ENCODE results near the gene C1QB.

C1QB gene, protein sequence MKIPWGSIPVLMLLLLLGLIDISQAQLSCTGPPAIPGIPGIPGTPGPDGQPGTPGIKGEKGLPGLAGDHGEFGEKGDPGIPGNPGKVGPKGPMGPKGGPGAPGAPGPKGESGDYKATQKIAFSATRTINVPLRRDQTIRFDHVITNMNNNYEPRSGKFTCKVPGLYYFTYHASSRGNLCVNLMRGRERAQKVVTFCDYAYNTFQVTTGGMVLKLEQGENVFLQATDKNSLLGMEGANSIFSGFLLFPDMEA

DNA sequence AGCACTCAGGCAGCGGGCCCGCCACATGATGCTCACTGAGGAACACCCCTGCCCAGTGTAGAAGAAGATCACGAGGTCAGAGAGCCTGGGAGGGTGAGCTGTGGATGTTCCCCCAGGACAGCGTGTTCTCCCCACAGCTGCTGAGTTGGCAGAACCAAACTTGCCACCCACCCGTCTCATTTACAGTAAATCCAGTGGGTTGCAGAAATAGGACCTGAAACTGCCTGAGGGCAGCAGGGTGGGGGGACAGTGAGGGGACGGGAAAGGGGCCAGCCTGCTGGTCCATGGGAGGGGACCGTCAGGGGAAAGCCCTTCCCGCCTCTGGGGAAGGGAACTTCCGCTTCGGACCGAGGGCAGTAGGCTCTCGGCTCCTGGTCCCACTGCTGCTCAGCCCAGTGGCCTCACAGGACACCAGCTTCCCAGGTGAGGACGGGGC lies at the start of gene C1QB:
TSS of gene C1QB (plus strand) at position 356 of the 436 bp plus-strand sequence. CDS start 6,227 bp downstream, outside the sequence.
- in situ Hi-C loops (cut with MboI; ENCODE audit: low sequenced_read_pairs): no loop called here

DNA sequence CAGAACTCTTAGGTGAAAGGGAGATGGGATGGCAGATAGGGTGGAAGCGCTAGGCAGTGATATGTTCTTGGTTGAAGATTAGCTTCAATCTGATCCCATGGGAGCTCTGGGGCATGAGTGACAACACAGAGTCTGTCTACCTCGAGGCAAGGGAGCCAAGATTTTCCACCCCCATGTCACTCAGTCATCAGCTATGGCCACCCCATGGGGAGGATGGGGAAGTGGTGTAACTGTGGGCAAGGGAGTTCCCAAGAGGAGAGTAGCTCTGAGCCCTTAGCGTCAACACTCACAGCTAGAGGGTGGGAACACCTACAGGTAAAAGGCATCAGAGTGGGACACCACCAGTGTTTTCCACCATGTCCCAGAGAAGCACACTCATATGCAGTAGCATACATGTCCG lies 46.9 kb upstream of the C1QB start:
- in situ Hi-C loops (cut with MboI; ENCODE audit: low sequenced_read_pairs): no loop called here

DNA sequence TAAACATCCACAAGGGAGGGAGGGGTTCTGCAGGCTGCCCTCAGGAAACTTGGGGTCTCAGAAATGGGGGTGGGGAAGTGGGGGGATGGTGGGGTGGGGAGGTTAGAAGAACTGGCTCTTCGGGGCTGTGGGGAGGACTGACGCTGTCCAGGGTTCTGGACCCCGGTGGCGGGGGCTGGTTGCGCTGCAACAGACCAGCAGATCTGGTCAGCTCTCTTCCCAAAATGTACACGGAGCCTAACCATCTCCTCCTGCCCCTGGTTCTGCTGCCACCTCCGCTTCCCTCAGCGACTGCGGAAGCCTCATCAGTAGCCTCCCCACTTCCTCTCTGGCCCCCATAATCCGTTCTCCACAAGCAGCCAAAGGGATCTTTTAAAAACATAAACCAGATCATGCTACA lies 45.9 kb upstream of the C1QB start:
- in situ Hi-C loops (cut with MboI; ENCODE audit: low sequenced_read_pairs): no loop called here

DNA sequence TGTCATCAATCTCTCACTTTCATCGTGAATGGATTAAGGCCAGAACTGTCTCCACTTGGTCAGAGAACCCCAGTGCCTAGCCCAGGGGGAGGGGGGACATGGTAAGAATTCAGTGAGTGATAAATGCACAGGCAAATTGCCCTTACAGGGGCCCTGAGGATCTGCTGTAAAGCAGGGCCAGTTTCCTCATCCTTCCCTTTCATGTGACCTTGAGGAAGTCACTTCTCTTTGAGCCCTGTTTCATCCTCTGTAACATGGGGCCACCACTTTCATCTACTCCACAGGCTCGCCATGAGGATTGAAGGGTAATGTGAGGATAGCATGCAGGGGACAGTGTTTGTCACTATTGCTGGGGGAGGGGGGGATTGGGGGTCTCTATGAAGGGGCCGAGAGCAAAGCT lies 44.7 kb upstream of the C1QB start:
- in situ Hi-C loops (cut with MboI; ENCODE audit: low sequenced_read_pairs): no loop called here

DNA sequence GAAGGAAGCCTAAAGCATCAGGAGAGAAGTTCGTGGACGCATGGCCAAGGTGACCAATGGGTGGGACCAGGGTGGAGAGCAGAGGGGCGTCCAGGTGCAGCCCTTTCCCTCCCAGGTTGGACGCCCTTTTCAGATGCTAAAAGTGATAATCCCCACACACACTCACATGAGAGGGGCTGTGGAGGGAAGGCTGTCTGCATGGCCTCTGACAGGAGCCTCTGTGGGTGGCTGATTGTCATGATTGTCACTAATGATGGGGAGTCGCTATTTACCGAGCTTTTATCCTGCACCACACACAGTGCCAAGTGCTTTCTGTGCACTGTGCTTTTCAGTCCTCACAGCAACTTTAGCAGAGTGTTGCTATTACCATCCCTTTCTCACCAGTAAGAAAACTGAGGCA lies 43.7 kb upstream of the C1QB start:
- in situ Hi-C loops (cut with MboI; ENCODE audit: low sequenced_read_pairs): no loop called here

DNA sequence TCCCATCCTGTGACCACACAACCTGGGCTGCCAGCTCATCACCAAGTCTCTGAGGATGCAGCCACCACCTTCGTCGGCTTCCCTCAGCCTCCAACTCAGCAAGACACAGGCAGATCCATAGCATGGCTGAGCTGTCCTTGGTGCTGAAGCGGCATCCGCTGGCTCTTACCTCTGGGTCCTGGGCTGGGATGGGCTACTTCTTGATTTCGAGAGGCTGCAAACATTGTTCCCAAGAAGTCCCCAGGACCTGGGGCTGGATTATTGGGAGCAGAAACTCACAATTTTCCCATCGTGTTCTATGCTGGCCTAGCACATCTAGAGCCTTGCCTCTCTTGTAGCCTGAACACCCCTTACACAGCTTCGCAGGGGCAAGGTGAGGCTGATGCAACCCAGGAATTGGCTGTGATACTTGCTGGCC lies 41.5 kb upstream of the C1QB start:
- in situ Hi-C loops (cut with MboI; ENCODE audit: low sequenced_read_pairs): no loop called here

DNA sequence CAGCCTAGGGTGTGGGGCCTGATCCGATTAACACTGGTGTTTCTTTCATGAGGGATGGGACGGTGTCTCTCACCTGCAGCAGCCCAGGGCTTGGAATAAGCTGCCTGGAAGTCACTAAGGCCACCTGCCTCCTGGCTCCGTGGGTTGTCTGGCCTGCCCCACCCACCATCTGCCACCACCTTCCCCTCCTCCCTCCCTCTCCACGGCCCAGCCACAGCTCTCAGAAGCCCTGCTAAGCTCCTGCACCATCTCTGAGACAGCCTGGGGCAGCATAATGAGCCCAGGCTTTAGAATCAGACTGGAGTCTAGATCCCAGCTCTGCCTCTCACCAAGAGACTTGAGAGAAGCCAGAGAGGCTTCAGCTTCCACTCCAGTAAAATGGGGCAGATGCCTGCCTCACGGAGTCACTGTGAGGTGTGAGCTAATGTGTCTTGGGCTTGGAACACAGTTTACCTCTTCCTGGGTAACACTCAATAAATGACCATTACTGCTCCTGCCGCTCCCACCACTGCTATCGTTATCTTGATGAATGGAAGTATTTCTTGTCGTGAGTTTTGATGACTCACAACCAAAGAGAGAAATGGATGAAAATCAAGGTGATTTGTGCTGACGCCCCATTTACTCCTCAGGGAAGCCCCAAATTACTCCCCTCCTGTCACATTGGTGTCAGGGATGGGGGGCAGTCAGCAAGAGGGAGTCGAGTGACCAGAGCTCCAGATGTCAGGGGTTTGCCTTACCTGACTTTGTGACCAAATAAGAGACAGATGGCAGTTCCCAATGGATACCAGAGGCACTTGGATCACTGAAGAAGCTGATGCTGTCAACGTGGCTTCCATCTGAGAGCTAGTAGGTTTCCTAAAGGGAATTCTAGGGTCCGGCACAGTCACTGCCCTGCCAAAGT lies 40.1 kb upstream of the C1QB start:
- in situ Hi-C loops (cut with MboI; ENCODE audit: low sequenced_read_pairs): no loop called here

DNA sequence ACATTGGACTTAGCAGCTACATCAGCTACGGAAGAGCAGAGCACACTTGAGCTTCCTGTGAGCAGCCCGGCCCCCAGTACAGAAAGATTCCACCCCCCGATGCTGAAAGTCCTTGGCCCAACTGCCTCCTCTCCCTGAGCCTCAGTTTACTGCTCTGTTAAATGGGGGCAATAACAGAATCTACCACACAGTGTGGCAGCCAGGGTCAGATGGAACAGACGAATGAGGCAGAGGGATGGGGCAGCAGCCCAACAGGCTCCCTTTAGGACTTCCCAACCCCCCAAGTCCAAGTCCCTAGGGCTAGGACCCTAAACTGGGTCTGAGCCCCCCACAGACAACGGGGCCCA lies 39.5 kb upstream of the C1QB start:
- in situ Hi-C loops (cut with MboI; ENCODE audit: low sequenced_read_pairs): no loop called here

DNA sequence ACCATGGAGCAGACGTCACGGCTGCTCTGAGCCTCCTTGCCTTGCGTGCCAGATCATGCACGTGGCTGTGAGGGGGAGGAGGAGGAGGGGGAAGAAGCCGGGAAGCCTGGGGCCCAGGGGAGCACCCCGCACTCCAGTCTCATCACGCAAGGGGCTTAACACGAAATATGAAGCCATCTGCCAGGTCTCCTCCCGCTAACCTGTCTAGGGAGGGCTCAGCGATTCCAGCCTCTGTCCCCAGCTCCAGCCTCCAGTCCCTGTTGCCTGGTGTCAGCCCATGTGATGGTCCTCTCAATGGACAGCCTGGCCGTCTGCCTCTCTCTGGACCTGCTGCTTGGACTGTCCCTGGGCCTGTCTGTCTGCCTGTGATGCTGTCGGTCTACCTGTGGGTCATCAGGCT lies 39.1 kb upstream of the C1QB start:
- in situ Hi-C loops (cut with MboI; ENCODE audit: low sequenced_read_pairs): no loop called here

DNA sequence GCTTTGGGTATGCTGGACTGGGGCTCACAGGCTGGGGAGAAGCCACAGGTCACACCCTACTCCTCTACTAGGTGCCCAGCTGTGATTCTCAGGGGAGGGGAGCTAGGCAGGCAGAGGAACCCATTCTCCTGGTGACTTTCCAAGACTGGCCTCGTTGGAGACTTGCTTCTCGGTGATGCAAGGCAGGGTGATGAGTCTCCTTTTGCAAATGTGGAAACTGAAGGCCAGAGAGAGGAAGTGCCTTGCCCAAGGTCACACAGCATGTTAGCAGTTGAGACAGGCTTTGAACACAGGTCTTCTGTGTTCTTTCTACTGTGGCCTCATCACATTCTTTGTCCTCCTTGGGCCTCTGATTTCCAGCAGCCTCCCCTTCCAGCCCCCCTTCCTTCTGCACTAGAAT lies 37.1 kb upstream of the C1QB start:
- in situ Hi-C loops (cut with MboI; ENCODE audit: low sequenced_read_pairs): no loop called here

DNA sequence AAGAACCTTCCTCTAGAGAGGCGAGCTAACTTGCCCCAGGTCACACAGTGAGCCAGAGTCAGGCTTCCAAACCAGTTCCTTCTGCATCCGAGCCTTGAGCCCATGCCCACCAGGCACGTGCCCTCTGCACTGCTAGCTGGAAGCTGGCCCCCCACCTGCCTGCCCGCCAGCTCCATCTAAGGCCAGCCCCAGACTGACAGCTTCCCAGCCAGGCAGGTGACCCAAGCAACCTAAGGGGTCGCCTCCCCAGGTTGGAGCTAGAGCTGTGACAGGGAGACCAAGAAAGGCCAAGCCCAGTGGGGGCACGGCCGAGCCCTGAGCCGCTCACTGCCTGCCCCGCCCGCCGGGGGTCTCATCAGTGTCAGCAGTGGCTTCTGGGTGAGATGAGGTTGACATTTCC lies 36.5 kb upstream of the C1QB start:
- in situ Hi-C loops (cut with MboI; ENCODE audit: low sequenced_read_pairs): no loop called here

DNA sequence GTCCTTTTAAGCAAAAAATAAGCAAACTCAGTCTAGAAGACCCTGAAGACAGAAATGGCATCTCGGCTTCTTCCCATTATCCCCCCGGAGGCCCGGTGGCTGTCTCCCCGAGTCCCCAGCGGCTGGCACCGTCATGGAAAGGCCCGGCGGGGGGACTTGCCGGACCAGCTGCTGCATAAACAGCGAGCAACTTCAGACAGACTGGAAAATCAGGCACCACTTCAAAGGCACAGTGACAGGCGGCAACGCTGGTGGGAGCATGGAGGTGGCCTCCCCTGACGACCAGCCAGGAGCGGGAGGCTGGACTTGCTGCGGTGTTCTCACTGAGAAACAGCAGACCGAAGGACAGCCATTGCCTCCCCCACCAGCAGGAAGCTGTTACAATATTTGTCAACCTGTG lies 35.0 kb upstream of the C1QB start:
- in situ Hi-C loops (cut with MboI; ENCODE audit: low sequenced_read_pairs): no loop called here

DNA sequence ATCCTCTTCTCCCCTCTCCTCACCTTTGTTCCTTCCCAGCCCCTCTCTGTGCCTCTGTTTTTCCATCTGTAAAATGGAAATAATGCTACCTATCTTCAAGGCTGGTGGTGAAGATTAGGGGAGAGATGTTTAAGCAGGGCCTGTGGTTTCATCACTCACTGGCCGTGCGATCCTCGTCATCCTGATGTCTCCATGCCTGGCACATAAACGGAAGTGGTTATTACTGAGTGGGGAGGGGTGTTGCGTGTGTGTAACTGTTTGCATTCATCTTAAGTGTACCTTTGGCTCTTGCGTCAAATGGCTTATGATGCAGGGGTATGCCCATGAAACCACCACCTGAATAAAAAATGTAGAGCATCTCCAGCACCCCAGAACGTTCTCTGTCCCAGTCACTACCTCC lies 33.8 kb upstream of the C1QB start:
- in situ Hi-C loops (cut with MboI; ENCODE audit: low sequenced_read_pairs): no loop called here

DNA sequence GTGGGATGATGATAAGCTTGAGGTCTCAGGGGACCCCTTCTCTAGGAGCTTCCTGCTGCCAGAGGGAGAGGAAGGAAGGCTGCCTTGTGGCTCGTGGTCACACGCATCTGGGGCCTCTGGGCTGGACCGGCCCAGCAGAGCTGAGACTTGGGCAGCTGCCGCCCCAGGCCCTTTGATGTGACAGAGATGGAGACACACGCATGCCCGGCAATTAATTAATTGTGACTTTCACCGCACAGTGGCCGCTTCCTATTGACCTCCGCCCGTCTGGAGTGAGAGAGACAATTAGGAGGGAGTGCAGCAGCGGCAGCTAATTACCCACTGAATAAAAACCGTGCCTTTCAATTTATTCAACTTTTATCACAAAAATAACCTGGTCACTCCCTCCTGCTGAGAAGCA lies 33.2 kb upstream of the C1QB start:
- in situ Hi-C loops (cut with MboI; ENCODE audit: low sequenced_read_pairs): no loop called here

DNA sequence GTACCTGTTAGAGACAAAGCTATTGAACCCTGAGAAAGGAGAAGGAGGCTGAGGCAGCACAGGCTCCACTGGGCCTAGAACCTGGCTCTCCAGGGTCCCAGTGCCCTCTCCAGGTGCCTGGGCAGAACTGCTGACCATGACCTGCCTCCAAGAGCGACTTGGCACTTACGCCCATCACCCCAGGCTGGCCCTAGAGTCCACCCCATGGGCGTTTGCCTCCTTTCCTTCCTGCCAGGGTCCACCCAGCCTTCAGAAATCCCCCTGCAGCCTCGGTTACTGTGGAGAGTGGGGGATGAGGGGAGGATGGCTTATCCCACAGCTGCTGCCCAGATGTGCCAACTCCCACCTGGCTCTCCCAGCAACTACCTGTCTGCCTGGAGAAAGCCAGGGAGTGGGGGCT lies 31.3 kb upstream of the C1QB start:
- in situ Hi-C loops (cut with MboI; ENCODE audit: low sequenced_read_pairs): no loop called here

DNA sequence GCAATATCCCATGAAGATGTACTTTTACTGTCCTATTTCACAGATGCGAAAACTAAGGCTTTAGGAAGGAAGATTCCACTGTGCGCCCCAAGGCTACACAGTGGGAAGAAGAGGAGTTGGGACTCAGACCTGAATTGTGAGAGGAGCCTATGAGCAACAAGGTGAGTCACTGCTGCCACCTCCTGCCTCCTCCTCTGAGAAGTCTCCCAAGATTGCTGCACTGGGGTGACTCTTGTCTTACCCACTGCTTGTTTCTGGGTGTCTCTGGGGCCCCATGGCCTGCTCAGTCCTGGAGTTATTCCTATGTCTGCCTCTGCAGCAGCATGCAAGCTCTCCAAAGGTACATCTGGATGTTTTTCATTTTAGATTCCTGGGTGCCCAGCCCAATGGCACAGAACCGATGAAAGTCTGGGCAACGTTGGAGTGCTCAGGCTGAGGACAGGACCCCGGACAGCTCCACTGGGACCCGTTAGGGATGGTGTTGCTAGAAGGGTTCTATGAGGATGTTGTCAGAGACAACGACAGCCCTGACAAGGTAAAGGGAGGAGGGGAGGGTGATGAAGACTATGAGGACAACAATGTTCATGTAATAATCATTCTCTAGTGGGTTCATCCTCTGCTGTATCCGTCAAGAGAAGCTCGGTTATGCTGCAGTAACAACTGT lies 27.6 kb upstream of the C1QB start:
- in situ Hi-C loops (cut with MboI; ENCODE audit: low sequenced_read_pairs): loop anchor here (25.0 kb wide), 1 partner anchor 488 kb away; the partner anchor contains the start of gene WNT4

DNA sequence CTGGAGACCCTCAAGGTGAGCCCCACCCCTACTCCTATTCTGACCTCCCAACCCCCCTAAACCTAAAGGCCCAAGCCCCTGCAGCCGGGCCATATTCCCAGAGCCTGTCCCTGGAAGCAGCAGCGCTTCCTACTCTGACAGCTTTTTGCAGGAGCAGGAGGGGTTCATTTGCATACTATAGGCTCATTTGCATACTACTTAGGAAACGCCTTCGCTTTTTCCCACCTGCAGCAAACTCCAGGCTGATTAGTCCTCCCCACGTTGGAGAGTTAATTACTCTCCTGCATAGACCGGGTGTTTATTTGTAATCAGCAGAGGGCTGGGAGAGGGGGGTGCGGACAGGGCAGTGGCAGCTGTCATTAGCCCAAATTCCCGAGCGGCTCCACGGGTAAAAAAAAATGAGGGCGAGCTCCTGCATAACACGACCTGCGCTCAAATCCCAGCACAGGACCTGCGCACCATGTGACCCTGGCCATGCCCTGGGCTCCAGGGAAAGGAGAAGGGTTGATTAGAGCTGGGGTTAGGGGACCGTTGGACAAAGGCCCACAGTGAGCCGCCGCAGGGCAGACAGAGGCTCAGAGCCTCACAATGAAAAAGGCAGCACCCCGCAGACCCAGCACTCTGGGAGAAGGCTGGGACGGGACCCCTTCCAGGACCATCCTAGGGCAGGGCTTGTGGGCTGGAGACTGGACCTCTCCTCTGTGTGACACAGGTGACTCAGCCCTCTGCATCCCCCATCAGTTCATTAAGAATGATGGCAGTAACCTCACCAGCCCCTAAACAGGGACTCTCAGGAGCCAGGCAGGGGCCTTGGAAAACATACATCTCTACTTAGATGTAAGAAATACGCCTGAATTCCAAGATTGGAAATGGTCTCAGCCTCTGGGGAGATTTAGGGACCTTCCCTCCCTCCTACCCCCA lies 26.5 kb upstream of the C1QB start:
- in situ Hi-C loops (cut with MboI; ENCODE audit: low sequenced_read_pairs): loop anchor here (25.0 kb wide), 1 partner anchor 489 kb away; the partner anchor contains the start of gene WNT4

DNA sequence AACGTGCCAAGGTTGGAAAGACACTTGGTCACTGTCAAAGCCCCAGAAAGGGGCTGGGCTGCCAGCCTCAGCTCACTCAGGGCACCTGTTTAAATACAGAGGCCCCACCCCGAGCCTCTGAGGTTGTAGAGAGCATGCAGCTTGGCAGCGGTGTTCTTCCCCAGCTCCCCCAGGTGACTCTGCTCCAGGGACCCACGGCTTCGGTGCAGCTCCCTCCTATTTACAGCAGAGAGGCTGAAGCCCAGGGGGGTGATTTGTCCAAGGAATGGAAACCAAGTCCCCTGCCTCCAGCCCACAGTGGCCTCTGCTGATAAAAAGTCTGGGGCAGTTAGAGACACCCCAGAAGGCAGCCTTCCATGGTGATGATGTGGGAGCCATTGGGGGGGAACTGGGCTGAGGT lies 25.7 kb upstream of the C1QB start:
- in situ Hi-C loops (cut with MboI; ENCODE audit: low sequenced_read_pairs): loop anchor here (25.0 kb wide), 1 partner anchor 490 kb away; the partner anchor contains the start of gene WNT4

DNA sequence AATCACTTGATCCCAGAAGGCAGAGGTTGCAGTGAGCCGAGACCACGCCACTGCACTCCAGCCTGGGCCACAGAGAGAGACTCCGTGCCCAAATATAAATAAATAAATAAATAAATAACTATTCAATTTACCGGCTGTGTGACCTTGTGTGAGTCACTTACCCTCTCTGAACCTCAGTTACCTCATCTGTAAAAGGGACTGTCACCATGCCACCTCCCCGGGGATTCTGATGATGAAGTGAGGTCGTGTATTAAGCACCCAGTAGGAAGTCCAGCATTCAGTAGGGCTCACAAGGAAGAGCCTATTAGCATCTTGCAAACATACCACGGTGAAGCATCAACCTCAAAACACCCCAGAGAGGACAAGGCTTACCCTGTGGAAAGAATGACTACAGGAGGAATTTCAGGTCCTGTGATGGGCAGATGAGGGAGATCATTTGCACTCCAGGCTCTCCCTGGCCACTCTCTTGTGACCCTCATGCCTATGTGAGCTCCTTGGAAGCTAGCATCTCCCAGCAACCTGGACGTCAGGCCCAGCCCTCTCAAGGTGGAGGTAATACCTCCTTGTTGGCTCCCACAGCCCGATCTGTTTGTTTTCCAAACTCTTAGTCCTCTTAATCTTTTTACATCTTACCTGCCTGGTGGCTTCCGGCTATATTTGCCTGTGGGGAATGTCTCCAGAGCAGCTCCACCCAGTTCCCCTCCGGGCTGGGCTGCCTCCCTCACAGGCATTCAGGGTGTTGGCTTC lies 24.2 kb upstream of the C1QB start:
- in situ Hi-C loops (cut with MboI; ENCODE audit: low sequenced_read_pairs): loop anchor here (25.0 kb wide), 1 partner anchor 492 kb away; the partner anchor contains the start of gene WNT4

DNA sequence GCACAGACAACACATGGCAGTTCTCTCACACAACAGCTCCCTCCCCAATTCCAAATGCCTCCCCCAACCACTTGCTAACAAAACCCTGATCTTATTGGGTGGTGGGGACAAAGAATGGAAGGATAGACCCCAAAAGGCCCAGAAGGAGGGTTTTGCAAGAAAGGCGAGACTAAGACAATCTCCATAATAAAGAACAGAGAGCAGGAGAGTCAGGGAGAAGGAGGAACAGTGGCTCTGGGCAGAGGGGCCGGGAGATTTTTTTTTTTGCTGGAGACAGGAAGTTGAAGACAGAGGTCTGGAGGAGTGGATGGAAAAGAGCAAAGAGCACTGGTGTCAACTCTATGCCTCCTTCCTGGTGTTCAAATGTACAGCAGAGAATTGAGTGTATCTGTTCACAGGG lies 23.1 kb upstream of the C1QB start:
- in situ Hi-C loops (cut with MboI; ENCODE audit: low sequenced_read_pairs): loop anchor here (25.0 kb wide), 1 partner anchor 493 kb away; the partner anchor contains the start of gene WNT4

All from HL-60/S4 treated with phorbol 12-myristate 13-acetate at 8.2 ng/mL for 4 days and 3 days (cell line).